Measurements from ENCODE around the gene QRICH1. TPM values are rescaled to one million over a fixed set of nuclear protein-coding genes. Genes with fewer than 3 reads are reported as not detected.

Gene QRICH1
- total and polyA plus RNA-seq, 2 of the 13 experiments (the other 11 are each of a cell fraction or from before 2014, with no cell fraction given), result 52.6 to 102 TPM

- TF ChIP-seq ZNF616 (CRISPR knock-in tag; IDR thresholded peaks at IDR 0.05; ENCODE audit: low read depth) (0 out of 2 replicates have a peak, but pooled peaks have one; percentile 48), NFKBIZ (CRISPR knock-in tag; IDR thresholded peaks at IDR 0.05) (0 out of 2 replicates have a peak, but pooled peaks have one; percentile 50), ZNF350 (CRISPR knock-in tag; IDR thresholded peaks at IDR 0.05; ENCODE audit: borderline replicate concordance, low read depth) (no peak), MAZ (IDR thresholded peaks at IDR 0.05; ENCODE audit: borderline replicate concordance, low read depth, low read length) (peak; percentile 48; the same call in 1 of the 2 replicates), MAZ (CRISPR knock-in tag; IDR thresholded peaks at IDR 0.05; ENCODE audit: low read depth) (peak; percentile 57; the same call in 1 of the 2 replicates), PAXIP1 (CRISPR knock-in tag; conservative IDR thresholded peaks at IDR 0.05) (peak; percentile 60), NR2F2 (IDR thresholded peaks at IDR 0.05; ENCODE audit: borderline replicate concordance, low read depth) (peak; percentile 24; the same call in 1 of the 2 replicates), RFX3 (CRISPR knock-in tag; IDR thresholded peaks at IDR 0.05) (no peak), ZNF317 (CRISPR knock-in tag; IDR thresholded peaks at IDR 0.05) (peak; percentile 77), CCDC6 (CRISPR knock-in tag; IDR thresholded peaks at IDR 0.05) (0 out of 2 replicates have a peak, but pooled peaks have one; percentile 33), ZNF354B (CRISPR knock-in tag; IDR thresholded peaks at IDR 0.05) (no peak), AKNA (CRISPR knock-in tag; IDR thresholded peaks at IDR 0.05; ENCODE audit: borderline replicate concordance) (no peak), PHF5A (CRISPR knock-in tag; IDR thresholded peaks at IDR 0.05; ENCODE audit: low read depth, unreplicated experiment) (no peak), KLF6 (CRISPR knock-in tag; IDR thresholded peaks at IDR 0.05) (peak; percentile 78), ZBTB10 (CRISPR knock-in tag; IDR thresholded peaks at IDR 0.05; ENCODE audit: borderline replicate concordance) (peak; percentile 46; the same call in 1 of the 2 replicates), MAFK (conservative IDR thresholded peaks at IDR 0.05 in 1 of 2, IDR thresholded peaks at IDR 0.05 in 1 of 2; ENCODE audit: low read length in 2 of 2) (no peak), GATAD2A (CRISPR knock-in tag; IDR thresholded peaks at IDR 0.05) (peak; percentile 81), FOXC1 (CRISPR knock-in tag; IDR thresholded peaks at IDR 0.05; ENCODE audit: borderline replicate concordance) (no peak; the same call in 1 of the 2 replicates), ZFP1 (CRISPR knock-in tag; IDR thresholded peaks at IDR 0.05) (0 out of 2 replicates have a peak, but pooled peaks have one; percentile 50)
Measured at GRCh38 chr3:49120438-49121131, 26.7 kb upstream of the QRICH1 start, which contains the start of gene USP19 (continued).

Data from HepG2 (cell line).